ENCODE results near the gene SLC7A5.
"Not testable (repeated sequence)": the region's sequence is repeated elsewhere in the genome, so short reads cannot be mapped to it uniquely, and the experiment has no call there.

SLC7A5 gene

DNA sequence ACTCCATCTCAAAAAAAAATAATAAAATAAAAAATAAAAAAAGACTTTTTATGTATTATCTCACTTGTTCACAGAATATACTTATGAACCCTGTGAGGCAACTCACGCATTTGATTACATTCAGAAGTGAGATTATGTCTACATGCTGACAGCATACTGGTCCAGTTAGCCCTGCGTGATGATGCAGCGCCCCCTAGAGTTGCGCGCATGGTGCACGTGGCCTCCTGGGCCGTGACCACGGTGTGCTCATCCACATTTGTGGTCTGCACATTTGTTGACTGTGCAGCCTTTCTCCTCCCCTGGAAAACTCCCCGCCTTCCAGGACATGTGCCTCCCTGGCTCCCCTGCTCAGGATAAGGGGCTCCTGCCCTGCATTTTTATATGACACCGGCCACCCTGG lies 20.5 kb upstream of the SLC7A5 start:
- DNase-seq = not testable (repeated sequence)

- not testable (repeated sequence) for DNase-seq
These were observed 19.0 kb upstream of the SLC7A5 start for GRCh38 chr16:87888346-87888745.

DNA sequence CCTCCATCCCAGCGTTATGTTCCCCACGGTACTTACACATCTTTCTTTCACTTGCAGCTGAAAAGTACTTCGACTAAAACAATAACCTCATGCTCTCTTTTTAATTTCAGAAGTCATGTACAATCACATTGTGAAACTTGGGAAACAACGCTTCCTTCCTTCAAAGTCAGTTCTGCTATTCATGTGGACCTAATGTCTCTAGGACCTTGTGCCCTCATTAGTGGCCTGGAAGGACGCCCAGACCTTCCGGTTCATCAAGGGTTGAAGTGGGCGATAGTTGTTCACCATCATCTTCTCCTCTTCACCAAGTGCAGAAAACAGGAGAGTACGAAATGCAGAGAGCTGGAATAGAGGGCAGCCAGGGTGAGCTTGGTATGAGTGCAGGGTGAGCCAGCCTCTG lies 18.6 kb upstream of the SLC7A5 start:
- not testable (repeated sequence) for DNase-seq

DNA sequence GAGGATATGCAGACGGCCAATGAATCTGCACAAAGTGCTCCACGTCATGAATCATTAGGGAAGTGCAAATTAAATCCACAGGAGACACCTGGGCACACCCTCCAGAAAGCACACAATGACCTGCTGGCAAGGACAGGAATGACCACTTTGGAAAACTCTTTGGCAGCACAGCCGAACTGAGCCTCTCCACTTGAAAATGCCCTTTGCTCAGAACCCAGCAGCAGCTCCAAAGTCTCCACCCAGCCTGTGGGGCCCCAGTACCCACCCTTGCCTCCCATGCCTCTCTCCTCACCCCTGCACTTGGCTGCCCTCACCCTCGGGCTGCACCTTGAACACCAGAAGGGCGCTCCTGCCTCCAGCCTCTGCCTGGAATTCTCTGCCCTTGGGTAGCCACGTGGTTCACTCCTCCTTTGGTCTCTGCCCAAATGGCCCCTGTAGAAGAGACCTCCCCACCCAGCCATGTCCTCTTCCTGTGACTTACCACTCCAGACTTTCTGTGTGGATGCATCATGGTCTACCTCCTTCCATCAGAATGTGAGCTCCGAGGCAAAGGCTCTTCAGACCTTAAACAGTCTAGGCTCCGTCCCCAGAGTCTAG lies 16.2 kb upstream of the SLC7A5 start:
- DNase-seq = not testable (repeated sequence)

- no peak for DNase-seq
These were observed 13.2 kb upstream of the SLC7A5 start for GRCh38 chr16:87882436-87883019.

GRCh38 chr16:87881324-87882200 lies 12.3 kb upstream of the SLC7A5 start:
- no peak for DNase-seq

DNA sequence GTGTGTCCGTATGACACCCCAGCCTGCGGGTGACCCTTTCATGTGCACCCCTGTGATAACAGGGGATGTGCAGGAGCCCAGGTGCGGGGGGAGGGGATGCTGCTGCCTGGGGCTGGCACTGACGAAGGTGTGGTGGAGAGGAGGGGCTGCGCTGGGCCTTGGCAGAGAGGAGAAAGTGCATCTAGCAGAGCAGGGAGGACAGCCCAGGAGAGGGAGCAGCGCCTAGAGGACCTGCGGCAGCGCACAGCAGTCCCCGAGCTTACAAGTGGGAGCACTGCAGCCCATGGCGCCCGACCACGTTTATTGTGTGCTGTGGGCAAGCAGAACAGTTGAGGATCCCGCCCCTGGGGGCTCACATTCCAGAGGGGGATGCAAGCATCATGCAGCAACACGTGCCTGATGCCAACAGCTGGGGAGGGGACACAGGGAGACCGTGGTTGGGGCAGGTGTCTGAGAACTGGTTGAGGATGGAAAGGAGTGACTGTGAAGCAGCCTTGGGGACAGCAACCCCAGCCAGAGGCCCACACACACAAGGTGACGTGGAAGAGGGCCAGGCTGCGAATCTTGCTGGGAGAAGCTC lies 10.9 kb upstream of the SLC7A5 start:
- no peak for DNase-seq

GRCh38 chr16:87879411-87880013 lies 10.2 kb upstream of the SLC7A5 start:
- DNase-seq = not testable (repeated sequence)

DNA sequence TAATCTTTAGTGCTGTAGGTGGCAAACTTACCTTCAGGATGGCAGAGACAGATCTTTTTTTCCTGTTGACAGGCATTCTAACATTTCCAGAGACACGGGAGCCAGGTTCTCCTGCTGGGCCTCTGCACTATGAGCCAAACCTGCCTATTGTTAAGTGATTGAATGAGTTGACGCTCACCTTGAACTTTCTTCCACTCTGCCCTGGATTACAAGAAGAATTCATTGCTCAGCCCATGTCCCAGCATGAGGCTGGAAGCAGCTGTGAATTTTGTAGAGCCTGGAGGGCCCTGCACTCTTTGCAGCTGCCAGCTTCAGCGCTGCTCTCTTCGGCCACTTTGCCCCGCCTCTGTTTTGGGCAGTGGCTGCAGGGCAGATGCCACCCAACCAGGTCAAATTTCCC lies 9.4 kb upstream of the SLC7A5 start:
- no peak for DNase-seq

GRCh38 chr16:87877942-87878507 lies 8.7 kb upstream of the SLC7A5 start:
- DNase-seq = peak in 4 of 58 donors; percentile 14 to 40 (median 20)

- DNase-seq = no peak
These were observed 5.5 kb upstream of the SLC7A5 start for GRCh38 chr16:87874639-87875427.

- DNase-seq = not testable (repeated sequence)
These were observed 1.3 kb upstream of the SLC7A5 start for GRCh38 chr16:87870418-87871291.

- DNase-seq = not testable (repeated sequence)
These were observed 641 bp upstream of the SLC7A5 start for GRCh38 chr16:87869879-87870417.

GRCh38 chr16:87868254-87869029 lies 865 bp downstream of the SLC7A5 start:
- peak in 18 of 58 donors; percentile 13 to 56 (median 32) for DNase-seq

DNA sequence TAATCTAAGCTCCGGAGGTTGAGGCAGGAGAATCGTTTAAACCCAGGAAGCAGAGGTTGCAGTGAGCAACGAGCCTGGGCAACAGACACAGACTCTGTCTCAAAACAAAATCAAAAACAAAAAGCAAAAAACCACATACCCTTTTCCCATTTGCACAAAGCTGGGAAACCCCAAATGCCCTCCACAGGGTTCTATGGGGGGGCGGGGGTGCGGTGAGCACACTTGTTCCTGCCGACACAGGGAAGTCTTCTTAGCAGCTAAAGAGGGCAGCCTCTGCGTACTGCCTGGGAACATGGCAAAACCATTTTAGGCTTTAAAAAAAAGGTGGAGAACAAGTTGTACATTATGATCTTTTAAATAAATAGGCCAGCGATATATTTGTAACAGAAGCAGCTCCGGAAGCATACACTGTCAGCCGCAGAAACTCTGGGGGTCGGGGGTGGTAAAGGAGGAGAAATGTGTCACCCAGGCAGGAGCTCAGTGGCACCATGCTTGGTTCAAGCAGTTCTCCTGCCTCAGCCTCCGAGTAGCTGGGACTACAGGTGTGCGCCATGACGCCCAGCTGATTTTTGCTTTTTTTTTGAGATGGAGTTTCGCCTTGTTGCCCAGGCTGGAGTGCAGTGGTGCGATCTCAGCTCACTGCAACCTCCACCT lies 3.3 kb downstream of the SLC7A5 start:
- DNase-seq = not testable (repeated sequence)

DNA sequence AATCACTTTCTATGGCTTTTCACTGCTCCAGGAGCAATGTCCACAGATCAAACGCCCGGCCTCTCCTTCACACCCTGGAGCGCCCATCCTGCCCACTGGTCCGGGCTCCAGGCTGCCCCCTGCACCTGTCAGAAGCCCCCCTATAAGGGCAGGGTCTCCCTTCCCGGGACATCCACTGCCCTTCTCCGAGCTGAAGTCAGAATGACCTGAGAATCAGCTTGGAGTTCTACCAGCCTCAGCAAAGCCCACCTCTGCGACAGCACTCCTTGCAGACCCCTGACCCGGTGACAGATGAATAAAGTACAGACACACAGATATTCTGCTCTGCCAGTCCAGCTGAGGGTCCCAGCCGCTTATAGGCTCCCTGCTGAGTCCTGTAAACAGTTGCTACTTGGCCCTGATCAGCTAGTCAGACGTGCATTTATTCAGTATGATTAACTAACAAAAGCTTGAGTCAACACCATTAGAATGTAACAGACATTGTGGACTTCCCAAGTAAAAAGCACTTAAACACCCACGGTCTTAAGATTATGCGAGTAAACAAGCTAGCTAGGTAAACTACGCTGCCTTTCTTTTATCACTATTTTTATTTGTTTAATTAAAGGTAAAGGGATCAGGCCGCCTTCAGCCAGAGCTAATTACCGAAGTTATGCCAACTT lies 4.8 kb downstream of the SLC7A5 start:
- DNase-seq = no peak

- DNase-seq = not testable (repeated sequence)
These were observed 6.0 kb downstream of the SLC7A5 start for GRCh38 chr16:87863327-87863635.
